Urothelium cell line (cell line): ENCODE measurements around the gene EPHA3.

Experiments used
- DNase-seq: peaks from one replicate; pipeline ENCODE4 v3.0.0; 2011; ENCODE audit warnings: low spot score, mixed read lengths
- FAIRE-seq: peaks from 2 replicates; lab custom pipeline; 2011; peaks lifted over from hg19 to GRCh38; lab: Jason Lieb, UNC

Gene EPHA3

DNA sequence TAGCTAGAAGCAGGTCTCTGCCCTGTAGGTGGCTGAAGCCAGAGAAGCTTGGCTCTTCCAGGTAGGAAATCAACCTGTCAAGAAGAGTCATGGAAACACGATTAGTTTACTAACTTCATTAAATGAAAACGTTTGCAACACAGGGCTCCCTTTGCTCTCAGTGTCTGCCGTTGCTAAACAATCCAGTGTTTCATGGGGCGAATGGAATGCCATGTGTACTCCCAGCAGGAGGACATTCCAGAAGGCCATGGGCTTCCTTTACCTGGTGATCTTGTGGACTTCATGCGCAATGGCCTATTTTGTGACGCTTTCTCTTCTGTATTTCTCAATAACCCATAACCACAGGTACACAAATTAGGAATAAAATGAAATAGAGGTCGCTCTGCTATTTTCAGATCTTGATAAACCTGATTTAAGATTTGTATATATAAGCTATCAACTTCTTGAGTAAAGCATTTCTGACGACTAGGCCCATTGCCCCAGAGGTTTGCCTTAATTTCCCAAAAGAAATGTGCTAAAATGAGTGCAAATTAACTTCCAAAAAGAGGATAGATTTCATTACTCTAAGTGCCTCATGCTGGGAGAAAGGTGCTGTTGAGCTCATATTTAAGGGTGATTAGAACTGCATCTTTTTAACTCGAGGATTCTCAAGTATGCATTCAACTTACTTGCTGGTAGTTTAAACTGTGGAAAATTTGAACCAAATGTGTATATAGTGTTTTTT, 171.0 kb downstream of the EPHA3 start:
- no peak for DNase-seq
- no peak for FAIRE-seq

GRCh38 chr3:89280301-89280700, 172.9 kb downstream of the EPHA3 start:
- no peak for DNase-seq
- FAIRE-seq = no peak

- DNase-seq (no peak), FAIRE-seq (no peak)
Observed at GRCh38 chr3:89280822-89281365, 173.5 kb downstream of the EPHA3 start.

DNA sequence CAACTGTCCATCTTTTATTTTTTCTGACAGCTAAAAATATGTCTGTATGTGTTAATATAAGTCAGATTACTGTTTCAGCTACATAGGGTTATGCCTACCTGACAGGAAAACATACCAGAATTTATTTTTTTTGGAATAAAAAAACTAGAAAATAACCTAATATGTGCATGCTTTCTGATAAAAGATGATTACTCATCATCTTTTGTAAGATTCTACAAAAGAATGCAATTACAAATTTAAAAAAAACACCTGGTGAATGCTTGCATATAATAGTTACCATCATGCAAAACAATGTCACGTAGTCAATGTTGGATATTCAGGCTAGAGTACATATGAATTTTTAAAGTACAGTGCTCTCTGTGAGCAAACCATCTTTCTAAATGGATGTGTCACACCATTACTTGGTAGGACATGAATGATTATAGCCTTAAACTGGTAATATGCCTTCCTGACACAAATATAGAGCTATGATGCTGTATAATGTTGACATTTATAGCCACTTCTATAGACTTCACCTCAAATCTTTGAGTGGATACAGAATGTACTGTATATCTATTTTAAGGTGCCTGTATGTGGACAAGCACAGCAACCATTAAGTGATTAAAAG, 180.6 kb downstream of the EPHA3 start:
- FAIRE-seq (no peak), DNase-seq (no peak)

GRCh38 chr3:89289574-89290190, 182.3 kb downstream of the EPHA3 start:
- FAIRE-seq (no peak), DNase-seq (no peak)

- FAIRE-seq (no peak), DNase-seq (no peak)
Observed at GRCh38 chr3:89297199-89297598, 189.8 kb downstream of the EPHA3 start.

DNA sequence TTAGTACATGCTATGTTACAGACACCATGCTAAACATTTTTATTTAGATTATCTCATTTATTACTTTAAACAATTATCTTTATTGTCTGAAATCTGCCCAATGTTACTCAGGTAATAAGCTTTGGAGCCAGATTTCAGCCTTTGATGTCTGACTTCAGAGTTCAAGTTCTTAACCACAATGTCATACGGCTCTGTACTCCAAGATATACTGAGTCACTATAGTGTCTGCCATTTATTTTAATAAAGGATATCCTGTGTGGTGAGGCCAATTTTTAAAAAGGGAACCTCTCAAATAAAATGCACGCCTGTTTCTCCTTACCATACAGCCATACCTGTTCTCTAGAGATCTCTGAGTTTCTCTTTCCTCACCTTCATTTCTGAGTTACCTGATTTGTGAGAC, 193.1 kb downstream of the EPHA3 start:
- FAIRE-seq = no peak

GRCh38 chr3:89300981-89301380, 193.6 kb downstream of the EPHA3 start:
- no peak for FAIRE-seq
- peak; percentile 8 for DNase-seq

More for the DNA sequence above, 193.1 kb downstream of the EPHA3 start:
- peak; percentile 6 for DNase-seq

- FAIRE-seq (no peak), DNase-seq (no peak)
Observed at GRCh38 chr3:89303701-89304100, 196.3 kb downstream of the EPHA3 start.

DNA sequence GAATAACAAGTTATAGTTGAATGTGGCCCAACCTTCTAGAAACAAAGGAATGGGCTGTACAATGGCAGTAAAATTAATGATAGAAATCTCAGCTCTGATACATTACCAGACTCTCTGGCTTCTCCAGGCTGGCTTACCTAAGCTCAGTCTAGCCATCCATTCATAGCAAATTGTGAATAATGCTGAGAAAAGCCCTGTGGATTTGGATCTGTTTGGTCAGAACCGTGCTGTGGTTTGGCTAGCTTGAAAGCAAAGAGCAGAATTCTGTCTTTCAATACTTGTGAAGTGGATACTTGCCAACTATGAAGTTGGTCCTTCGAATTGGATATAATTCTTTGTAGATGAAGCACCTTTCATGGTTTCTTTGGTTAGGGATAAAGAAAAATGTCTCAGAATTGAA, 199.1 kb downstream of the EPHA3 start:
- no peak for DNase-seq
- no peak for FAIRE-seq

DNA sequence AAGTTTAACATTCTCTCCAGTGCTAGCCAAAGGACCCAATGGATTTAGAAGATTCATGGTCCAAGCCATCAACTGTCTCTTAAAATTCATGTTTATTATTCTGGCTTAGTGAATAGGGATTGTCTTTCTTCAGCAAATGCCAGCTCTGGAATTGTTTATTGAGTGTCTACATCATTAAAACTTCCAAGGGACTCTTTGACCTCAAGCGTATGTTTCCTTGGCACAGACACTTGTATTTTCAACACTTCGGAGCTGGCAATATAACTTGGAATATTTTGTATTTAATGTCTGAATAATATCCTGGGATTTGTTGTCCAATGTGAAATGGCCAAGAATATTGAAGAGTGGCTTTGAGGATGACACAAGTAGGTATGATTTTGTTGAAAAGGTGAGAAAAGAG, 204.2 kb downstream of the EPHA3 start:
- FAIRE-seq = no peak
- DNase-seq = no peak

DNA sequence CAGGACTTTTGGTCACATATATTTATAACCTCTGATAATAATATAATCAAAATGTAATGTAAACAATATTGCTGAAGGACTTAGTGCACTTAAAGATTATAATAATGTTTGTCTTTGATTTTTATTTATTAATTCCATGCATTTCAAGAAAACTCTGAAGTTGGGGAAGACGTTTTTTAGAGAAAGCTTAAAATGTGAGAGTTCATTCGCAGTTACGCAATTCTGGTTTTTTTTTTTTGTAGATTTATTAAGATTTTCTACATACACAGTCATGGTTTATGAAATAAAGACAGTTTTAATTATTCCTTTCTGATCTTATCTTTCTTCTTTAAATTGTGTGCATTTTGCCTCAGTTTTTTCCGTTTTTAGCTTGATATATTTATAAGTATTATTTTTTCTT, 204.7 kb downstream of the EPHA3 start:
- FAIRE-seq = no peak

GRCh38 chr3:89314454-89315098, 207.2 kb downstream of the EPHA3 start:
- DNase-seq (peak; percentile 41), FAIRE-seq (no peak)

More for the DNA sequence above, 204.7 kb downstream of the EPHA3 start:
- no peak for DNase-seq

DNA sequence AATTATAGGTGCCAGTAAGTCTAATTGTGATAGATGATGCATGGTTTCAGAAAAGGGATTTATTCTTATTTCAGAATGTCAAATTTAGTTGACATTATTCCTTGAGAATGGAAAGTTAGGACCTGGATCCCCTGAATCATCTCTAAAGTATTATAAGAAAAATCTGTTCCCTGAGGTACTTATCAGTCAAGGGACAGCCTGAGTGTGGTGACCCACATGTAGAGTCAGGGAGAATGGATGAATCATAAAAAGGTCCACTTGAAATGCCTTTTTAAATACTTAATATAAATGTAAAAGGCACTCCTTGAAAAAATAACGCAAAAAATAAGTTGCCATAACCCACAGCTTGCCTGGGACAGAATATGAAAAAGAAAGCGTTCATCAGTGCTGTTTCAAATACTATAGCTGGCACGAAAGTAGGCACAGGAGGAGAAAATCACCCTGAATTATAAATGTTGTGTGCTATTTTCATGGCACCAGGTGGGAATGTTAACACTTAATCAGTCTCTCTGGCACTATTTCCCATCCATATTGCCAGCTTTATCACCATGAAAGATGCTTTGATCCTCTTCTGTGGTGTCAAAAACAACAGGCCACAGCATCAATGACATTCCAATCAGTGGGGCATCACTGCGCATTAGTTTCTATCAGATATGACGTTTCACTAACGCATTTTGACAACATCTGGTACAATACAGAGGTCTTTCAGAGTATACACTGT, 208.5 kb downstream of the EPHA3 start:
- DNase-seq (no peak), FAIRE-seq (no peak)

- no peak for FAIRE-seq
Observed at GRCh38 chr3:89320186-89320585, 212.8 kb downstream of the EPHA3 start.

GRCh38 chr3:89326997-89327396, 219.6 kb downstream of the EPHA3 start:
- FAIRE-seq = no peak
- DNase-seq = no peak

More at GRCh38 chr3:89320186-89320585, 212.8 kb downstream of the EPHA3 start:
- no peak for DNase-seq

- FAIRE-seq (no peak), DNase-seq (no peak)
Observed at GRCh38 chr3:89332386-89332785, 225.0 kb downstream of the EPHA3 start.

DNA sequence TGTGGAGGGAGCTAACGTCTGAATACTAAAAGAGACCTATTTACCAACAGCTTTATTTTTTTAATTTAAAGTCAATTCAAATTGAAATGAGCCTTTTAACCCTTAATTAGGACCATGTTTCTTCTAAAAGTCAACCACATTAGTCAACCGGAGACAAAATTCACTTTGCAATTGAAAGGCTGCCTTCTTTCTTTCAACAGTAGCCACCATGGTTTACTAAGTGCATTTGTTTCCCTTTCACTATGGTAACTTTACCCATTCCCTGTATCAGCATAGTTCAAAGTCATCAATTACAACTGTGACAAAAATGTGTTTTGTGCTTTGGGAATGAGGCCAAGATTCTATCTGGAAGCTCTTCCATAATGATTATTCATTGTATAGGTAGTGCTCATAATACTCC, 225.4 kb downstream of the EPHA3 start:
- DNase-seq (no peak), FAIRE-seq (no peak)

GRCh38 chr3:89335693-89336092, 228.3 kb downstream of the EPHA3 start:
- DNase-seq (no peak), FAIRE-seq (no peak)

GRCh38 chr3:89340408-89340807, 233.0 kb downstream of the EPHA3 start:
- no peak for FAIRE-seq
- DNase-seq = no peak

DNA sequence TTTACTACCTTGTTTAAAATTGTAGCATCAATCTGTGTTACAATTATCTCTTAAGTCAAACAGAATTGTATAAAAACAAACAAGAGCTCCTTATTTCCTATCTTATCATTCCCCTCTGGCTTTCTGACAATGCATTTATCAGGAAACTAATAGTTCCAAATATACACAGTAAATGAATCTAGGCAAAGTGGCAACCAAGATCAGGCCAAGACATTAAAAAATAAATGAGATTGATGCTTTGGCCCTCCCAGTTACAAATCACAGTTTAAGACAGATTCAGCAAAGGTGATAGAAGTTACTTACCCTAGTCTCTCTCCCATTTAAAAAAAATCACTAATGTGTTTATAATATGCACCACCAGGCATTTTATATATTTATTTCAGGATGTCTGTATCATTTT, 236.7 kb downstream of the EPHA3 start:
- no peak for FAIRE-seq
- DNase-seq = no peak
